Prostate gland (tissue), 2 donors: ENCODE results near the gene PLAC9.

ENCODE experiments used
- CTCF ChIP-seq, 4 experiments: fragments of 200-600 bp in 2 of 4; fragments of 450-650 bp in 2 of 4; sonication (generic) in 2 of 4; IDR thresholded peaks; 1 replicate in 3 of 4; 2 replicates in 1 of 4; pipeline ENCODE4 v1.5.1; 2016 to 2019; ENCODE audit warnings: antibody characterized with exemption in 4 of 4, mild to moderate bottlenecking in 2 of 4, moderate library complexity in 2 of 4
- POLR2A ChIP-seq: fragments of 450-650 bp; IDR thresholded peaks from one replicate; pipeline ENCODE4 v1.6.1; 2016; ENCODE audit warnings: antibody characterized with exemption, mild to moderate bottlenecking
- POLR2AphosphoS5 ChIP-seq: sonication (generic); formaldehyde crosslinking; IDR thresholded peaks from one replicate; pipeline ENCODE4 v1.6.1; 2017; ENCODE audit warnings: antibody characterized with exemption

- TF ChIP-seq CTCF (IDR thresholded peaks at IDR 0.05) (no peak), POLR2AphosphoS5 (no peak), POLR2A (no peak)
Observed at GRCh38 chr10:80170026-80170425, 37.5 kb downstream of the PLAC9 start.
